H9 (cell line): ENCODE results near the gene ARHGAP30. TPM values are rescaled to one million over a fixed set of nuclear protein-coding genes. Genes with fewer than 3 reads are reported as not detected.

ENCODE experiments used
- DNase-seq: peaks from one replicate; pipeline ENCODE4 v3.0.0-alpha.2; 2017
- H2AFZ ChIP-seq: one replicate; pipeline ENCODE4 v1.6.1; 2013; ENCODE audit warnings: mild to moderate bottlenecking, low read length, control low read depth, moderate library complexity
- H2AK5ac ChIP-seq: 2 replicates; pipeline ENCODE4 v1.6.1; 2013; ENCODE audit warnings: low read length, control low read depth, mixed read lengths; ENCODE audit not compliant: insufficient read length
- H2BK120ac ChIP-seq: one replicate; pipeline ENCODE4 v1.6.1; 2013; ENCODE audit warnings: low read depth, mild to moderate bottlenecking, low read length, control low read depth, inconsistent platforms; ENCODE audit not compliant: poor library complexity, severe bottlenecking
- H2BK12ac ChIP-seq: 2 replicates; pipeline ENCODE4 v1.6.1; 2013; ENCODE audit warnings: low read length, control low read depth, mixed read lengths, low read depth; ENCODE audit not compliant: insufficient read length
- H2BK15ac ChIP-seq: 2 replicates; pipeline ENCODE4 v1.6.1; 2013; ENCODE audit warnings: low read depth, low read length, control low read depth
- H2BK20ac ChIP-seq: one replicate; pipeline ENCODE4 v1.6.1; 2013; ENCODE audit warnings: low read depth, mild to moderate bottlenecking, low read length, control low read depth, inconsistent platforms; ENCODE audit not compliant: poor library complexity, severe bottlenecking
- H2BK5ac ChIP-seq: 2 replicates; pipeline ENCODE4 v1.6.1; 2013; ENCODE audit warnings: low read length, control low read depth, mixed read lengths; ENCODE audit not compliant: insufficient read length
- H3K14ac ChIP-seq: 2 replicates; pipeline ENCODE4 v1.6.1; 2013; ENCODE audit warnings: low read length, control low read depth; ENCODE audit not compliant: insufficient read depth
- H3K18ac ChIP-seq: 2 replicates; pipeline ENCODE4 v1.6.1; 2013; ENCODE audit warnings: low read depth, mild to moderate bottlenecking, mixed read lengths, low read length, control low read depth; ENCODE audit not compliant: insufficient read length
- H3K23ac ChIP-seq: 2 replicates; pipeline ENCODE4 v1.6.1; 2013; ENCODE audit warnings: low read length, control low read depth, mixed read lengths, low read depth; ENCODE audit not compliant: insufficient read length
- H3K23me2 ChIP-seq: 2 replicates; pipeline ENCODE4 v1.6.1; 2013; ENCODE audit warnings: low read depth, mild to moderate bottlenecking, mixed read lengths, low read length, control low read depth; ENCODE audit not compliant: insufficient read length, poor library complexity, severe bottlenecking
- H3K27ac ChIP-seq: 2 replicates; pipeline ENCODE4 v1.5.1; 2013; ENCODE audit warnings: low read length, control low read depth, mixed read lengths, low read depth; ENCODE audit not compliant: insufficient read length
- H3K27me3 ChIP-seq: 2 replicates; pipeline ENCODE4 v1.6.1; 2013; ENCODE audit warnings: low read length, control low read depth, inconsistent platforms; ENCODE audit not compliant: insufficient read depth
- H3K4ac ChIP-seq: 2 replicates; pipeline ENCODE4 v1.6.1; 2013; ENCODE audit warnings: low read depth, mild to moderate bottlenecking, control low read depth, inconsistent platforms, low read length, moderate library complexity
- H3K4me1 ChIP-seq: 2 replicates; pipeline ENCODE4 v1.6.1; 2013; ENCODE audit warnings: low read length, control low read depth, inconsistent platforms; ENCODE audit not compliant: insufficient read depth
- H3K4me2 ChIP-seq: 2 replicates; pipeline ENCODE4 v1.6.1; 2013; ENCODE audit warnings: low read length, control low read depth, mixed read lengths; ENCODE audit not compliant: insufficient read length, insufficient read depth
- H3K56ac ChIP-seq: 2 replicates; pipeline ENCODE4 v1.6.1; 2013; ENCODE audit warnings: low read depth, mild to moderate bottlenecking, mixed read lengths, low read length, control low read depth; ENCODE audit not compliant: insufficient read length
- H3K79me1 ChIP-seq: 2 replicates; pipeline ENCODE4 v1.6.1; 2013; ENCODE audit warnings: low read depth, mild to moderate bottlenecking, moderate library complexity, low read length, control low read depth, inconsistent platforms; ENCODE audit not compliant: insufficient read depth, poor library complexity, severe bottlenecking
- H3K79me2 ChIP-seq: 2 replicates; pipeline ENCODE4 v1.6.1; 2013; ENCODE audit warnings: low read length, control low read depth, inconsistent platforms; ENCODE audit not compliant: insufficient read depth
- H3K9ac ChIP-seq: 2 replicates; pipeline ENCODE4 v1.6.1; 2013; ENCODE audit warnings: low read length, control low read depth, mixed read lengths; ENCODE audit not compliant: insufficient read length; ENCODE audit errors: extremely low read depth
- H3K9me3 ChIP-seq: one replicate; pipeline ENCODE4 v1.6.1; 2013; ENCODE audit warnings: low read depth, low read length, inconsistent platforms; ENCODE audit not compliant: control insufficient read depth
- H3T11ph ChIP-seq: one replicate; pipeline ENCODE4 v1.6.1; 2013; ENCODE audit warnings: mild to moderate bottlenecking, low read length, control low read depth, inconsistent platforms
- H4K20me1 ChIP-seq: one replicate; pipeline ENCODE4 v1.6.1; 2013; ENCODE audit not compliant: control insufficient read depth, insufficient read length, insufficient read depth
- H4K5ac ChIP-seq: 2 replicates; pipeline ENCODE4 v1.6.1; 2013; ENCODE audit warnings: low read depth, mild to moderate bottlenecking, mixed read lengths, low read length, control low read depth; ENCODE audit not compliant: insufficient read length
- H4K8ac ChIP-seq: replicated peaks from 2 replicates; pipeline ENCODE4 v1.6.1; 2013; ENCODE audit warnings: low read length, control low read depth, mixed read lengths, low read depth; ENCODE audit not compliant: insufficient read length
- H4K91ac ChIP-seq: 2 replicates; pipeline ENCODE4 v1.6.1; 2013; ENCODE audit warnings: low read depth, mild to moderate bottlenecking, moderate library complexity, mixed read lengths, low read length, control low read depth; ENCODE audit not compliant: insufficient read length
- H3K27ac Mint-ChIP-seq, 3 experiments: 2 replicates in 2 of 3; 3 replicates in 1 of 3; pipeline ENCODE4 v1.8.0; 2020 to 2021; ENCODE audit warnings: mixed read lengths in 3 of 3, mild to moderate bottlenecking in 1 of 3, moderate library complexity in 1 of 3
- H3K27me3 Mint-ChIP-seq: 2 replicates; pipeline ENCODE4 v1.8.0; 2021; ENCODE audit warnings: low read depth, mild to moderate bottlenecking, moderate library complexity, mixed read lengths
- H3K36me3 Mint-ChIP-seq, 3 experiments: 2 replicates in 2 of 3; 3 replicates in 1 of 3; pipeline ENCODE4 v1.8.0; 2020 to 2021; ENCODE audit warnings: low read depth in 3 of 3, mixed read lengths in 3 of 3; ENCODE audit not compliant: insufficient read depth in 1 of 3
- H3K4me1 Mint-ChIP-seq, 2 experiments: 2 replicates each; pipeline ENCODE4 v1.8.0; 2020; ENCODE audit warnings: mixed read lengths in 2 of 2
- H3K4me3 Mint-ChIP-seq, 2 experiments: 2 replicates in 1 of 2; 3 replicates in 1 of 2; pipeline ENCODE4 v1.8.0; 2020 to 2021; ENCODE audit warnings: mild to moderate bottlenecking in 2 of 2, mixed read lengths in 2 of 2, moderate library complexity in 1 of 2
- H3K9me3 Mint-ChIP-seq, 2 experiments: 2 replicates in 1 of 2; 3 replicates in 1 of 2; pipeline ENCODE4 v1.8.0; 2020; ENCODE audit warnings: mild to moderate bottlenecking in 2 of 2, mixed read lengths in 2 of 2, moderate library complexity in 1 of 2
- WGBS: extraction: QIAGEN DNeasy Blood & Tissue Kit; methylation state at CpG from one replicate; pipeline ENCODE4 v1.1.7; 2013; ENCODE audit warnings: missing lambda C conversion rate, low lambda C conversion rate, mixed read lengths; ENCODE audit not compliant: insufficient read length; ENCODE audit errors: extremely low coverage; 5-methylcytosine and 5-hydroxymethylcytosine counted together
- total RNA-seq: library from RNA; stranded (reverse); gene quantifications from 2 replicates; pipeline ENCODE4 v1.2.1, GENCODE V29; 2021
- TF ChIP-seq, protein P1 (sequence below): fragments of 200-600 bp; sonication (generic); conservative IDR thresholded peaks from 3 replicates; pipeline ENCODE4 v1.8.0; 2021; ENCODE audit warnings: antibody characterized with exemption, mild to moderate bottlenecking

Gene ARHGAP30
- total RNA-seq, 1 experiment from 2014 or later = 0.13 TPM

DNA sequence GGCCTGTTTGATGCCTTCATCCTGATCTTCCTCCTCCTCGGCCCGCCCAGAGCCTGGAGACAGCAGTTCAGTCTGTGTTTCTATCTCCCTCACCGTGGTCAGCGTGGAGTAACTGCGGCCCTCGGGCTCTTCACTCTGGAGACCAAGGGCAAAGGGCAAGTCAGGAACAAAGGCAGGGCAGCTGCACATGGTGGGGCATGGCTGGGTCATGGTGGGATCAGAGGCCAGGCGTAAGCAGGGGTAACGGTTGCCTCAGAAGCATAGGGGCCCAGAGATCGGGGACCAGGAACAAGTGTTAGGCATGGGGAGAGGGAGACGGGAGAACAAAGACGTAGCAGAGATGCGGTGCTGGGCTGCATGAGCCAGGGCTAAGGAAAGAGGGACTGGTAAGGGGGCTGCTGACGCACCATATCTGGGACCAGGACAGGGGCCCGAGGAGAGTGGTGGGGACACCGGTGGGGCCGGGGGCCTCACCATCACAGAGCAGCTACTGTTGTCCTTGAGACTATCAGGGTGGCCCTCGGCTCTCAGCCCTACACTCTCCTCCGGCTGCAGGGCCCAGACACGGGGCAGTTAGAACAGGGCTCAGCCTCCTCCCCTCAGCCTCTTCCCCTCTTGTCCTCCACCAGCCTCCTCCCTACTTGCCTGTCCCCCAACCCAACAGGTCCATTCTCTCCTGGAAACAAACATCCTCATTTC is 3.2 kb upstream of the ARHGAP30 start:
- Histone ChIP-seq H3K23me2 (no peaks in the 10 kb centered on the region), H2AFZ (no peak overlapping the region), H3K4me1 (no peaks in the 10 kb centered on the region), H3K9me3 (no peaks in the 10 kb centered on the region), H3K79me2 (no peaks in the 10 kb centered on the region), H2BK20ac (no peak overlapping the region), H3K27ac (no peak overlapping the region), H4K5ac (no peak overlapping the region), H3K4me2 (no peak overlapping the region), H3K14ac (no peak overlapping the region), H3K56ac (no peak overlapping the region), H2BK5ac (no peak overlapping the region), H4K91ac (no peak overlapping the region), H2BK15ac (no peak overlapping the region), H3K9ac (no peak overlapping the region), H3T11ph (no peak overlapping the region), H3K18ac (no peak overlapping the region), H2BK12ac (no peak overlapping the region), H2BK120ac (no peak overlapping the region), H4K20me1 (no peaks in the 10 kb centered on the region), H3K23ac (no peak overlapping the region), H3K79me1 (no peaks in the 10 kb centered on the region), H3K27me3 (no peaks in the 10 kb centered on the region), H3K4ac (no peak overlapping the region), H2AK5ac (no peak overlapping the region), H4K8ac (no peak overlapping the region)
- Mint-ChIP-seq H3K27ac (peak overlapping the region in 1 of 3 experiments; percentile 69; a peak in 1 of 7 replicates), H3K27me3 (peaks cover 4% of the 10 kb centered on the region; the same call in 1 of the 2 replicates), H3K4me1 (peaks cover 12 to 15% of the 10 kb centered on the region in 2 experiments), H3K9me3 (no peaks in the 10 kb centered on the region; a peak in 1 of 5 replicates), H3K36me3 (no peaks in the 10 kb centered on the region), H3K4me3 (no peak overlapping the region; a peak in 1 of 5 replicates)
- DNase-seq = no peak
- no CpG with 5 or more reads among the region's 19 CpGs for WGBS
- TF ChIP-seq, protein P1, sequence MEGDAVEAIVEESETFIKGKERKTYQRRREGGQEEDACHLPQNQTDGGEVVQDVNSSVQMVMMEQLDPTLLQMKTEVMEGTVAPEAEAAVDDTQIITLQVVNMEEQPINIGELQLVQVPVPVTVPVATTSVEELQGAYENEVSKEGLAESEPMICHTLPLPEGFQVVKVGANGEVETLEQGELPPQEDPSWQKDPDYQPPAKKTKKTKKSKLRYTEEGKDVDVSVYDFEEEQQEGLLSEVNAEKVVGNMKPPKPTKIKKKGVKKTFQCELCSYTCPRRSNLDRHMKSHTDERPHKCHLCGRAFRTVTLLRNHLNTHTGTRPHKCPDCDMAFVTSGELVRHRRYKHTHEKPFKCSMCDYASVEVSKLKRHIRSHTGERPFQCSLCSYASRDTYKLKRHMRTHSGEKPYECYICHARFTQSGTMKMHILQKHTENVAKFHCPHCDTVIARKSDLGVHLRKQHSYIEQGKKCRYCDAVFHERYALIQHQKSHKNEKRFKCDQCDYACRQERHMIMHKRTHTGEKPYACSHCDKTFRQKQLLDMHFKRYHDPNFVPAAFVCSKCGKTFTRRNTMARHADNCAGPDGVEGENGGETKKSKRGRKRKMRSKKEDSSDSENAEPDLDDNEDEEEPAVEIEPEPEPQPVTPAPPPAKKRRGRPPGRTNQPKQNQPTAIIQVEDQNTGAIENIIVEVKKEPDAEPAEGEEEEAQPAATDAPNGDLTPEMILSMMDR = no peak
